ENCODE measurements around the gene AMZ1.

AMZ1 gene

DNA sequence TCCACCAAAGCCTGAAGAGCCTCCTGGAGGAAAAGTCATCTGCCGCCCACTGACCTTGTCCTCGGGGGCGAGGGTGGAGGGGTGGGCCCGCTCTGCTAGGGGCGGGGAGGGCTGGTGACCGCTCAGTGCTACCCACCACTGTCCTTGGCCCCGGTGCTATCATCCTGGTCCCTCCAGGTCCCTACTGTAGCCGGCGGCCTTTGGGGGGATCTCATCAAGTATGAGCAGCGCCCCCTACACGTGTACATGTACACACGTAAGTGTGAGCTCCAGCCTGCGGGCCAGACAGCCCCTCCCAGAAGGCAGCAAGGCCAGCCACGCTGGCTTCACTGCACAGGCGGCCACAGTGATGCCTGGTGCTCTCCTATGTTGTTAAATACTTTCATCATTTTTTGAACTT is 36.7 kb upstream of the AMZ1 start:
- no peak for DNase-seq (ENCODE audit: low read depth in 2 of 2)

DNA sequence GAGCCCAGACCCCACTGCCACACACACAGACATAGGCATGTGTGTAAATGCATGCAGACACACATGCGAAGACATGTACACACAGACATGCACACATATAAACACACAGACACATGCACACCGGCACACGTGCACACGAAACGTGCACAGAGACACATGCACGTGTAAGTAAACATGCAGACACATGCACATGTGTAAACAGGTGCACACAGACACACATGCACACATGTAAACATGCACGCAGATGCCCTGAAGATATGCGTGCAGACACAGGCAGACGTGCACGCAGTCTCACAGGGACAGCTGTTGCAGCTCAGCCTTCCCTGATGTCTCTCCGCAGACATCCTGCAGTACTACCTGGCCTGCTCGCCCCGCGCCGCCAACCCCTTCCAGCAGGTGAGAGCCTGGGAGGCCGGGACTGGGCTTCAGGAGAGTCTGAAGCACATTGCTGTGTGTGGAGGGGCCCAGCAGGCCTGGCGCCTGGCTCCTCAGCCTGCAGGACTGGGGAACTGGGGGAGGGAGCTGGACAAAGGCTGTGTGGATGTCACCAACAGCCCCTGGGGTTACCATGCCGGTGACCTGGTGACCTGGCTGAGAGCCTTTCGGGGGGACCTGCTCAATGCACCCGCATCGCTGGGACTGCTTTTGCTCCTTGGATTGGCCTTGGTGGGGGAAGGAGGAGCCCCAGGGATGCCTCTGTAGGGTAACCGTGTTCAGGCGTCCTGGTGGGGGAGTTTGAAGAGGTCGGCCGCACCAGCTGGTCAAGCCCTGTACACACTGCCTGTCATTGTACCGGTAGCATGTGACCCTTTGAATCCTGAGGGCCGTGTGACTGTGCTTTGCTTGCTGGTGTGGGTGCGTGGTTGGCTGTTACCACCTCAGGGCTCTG is 35.9 kb upstream of the AMZ1 start:
- DNase-seq (ENCODE audit: low read depth in 2 of 2), result no peak

DNA sequence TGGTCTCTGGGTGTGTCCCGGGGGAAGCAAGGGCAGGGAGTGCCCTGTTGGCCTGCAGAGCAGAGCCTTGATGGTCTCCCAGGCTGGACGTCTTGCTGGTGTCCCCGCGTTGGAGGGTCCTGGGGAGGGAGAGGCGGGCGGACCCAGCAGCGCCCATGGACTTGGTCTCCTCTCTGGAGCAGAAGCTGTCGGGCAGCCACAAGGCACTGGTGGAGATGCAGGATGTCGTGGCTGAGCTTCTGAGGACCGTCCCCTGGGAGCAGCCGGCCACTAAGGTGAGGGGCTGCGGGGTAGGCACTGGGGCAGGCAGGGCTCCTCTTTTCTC is 35.3 kb upstream of the AMZ1 start:
- no peak for DNase-seq (ENCODE audit: low read depth in 2 of 2)

DNA sequence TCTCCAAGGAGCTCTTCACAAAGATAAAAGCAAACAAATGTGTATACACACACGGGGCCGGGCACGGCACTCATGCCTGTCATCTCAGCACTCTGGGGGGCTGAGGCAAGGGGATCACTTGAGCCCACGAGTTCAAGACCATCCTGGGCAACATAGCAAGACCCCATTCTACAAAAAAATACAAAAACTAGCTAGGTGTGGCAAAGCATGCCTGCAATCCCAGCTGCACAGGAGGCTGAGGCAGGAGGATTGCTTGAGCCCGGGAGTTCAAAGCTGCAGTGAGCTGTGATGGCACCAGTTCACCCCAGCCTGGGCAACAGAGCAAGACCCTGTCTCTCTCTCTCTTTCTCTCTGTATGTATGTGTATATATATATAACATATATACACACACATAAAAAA is 33.9 kb upstream of the AMZ1 start:
- no peak for DNase-seq (ENCODE audit: low read depth in 2 of 2)

DNA sequence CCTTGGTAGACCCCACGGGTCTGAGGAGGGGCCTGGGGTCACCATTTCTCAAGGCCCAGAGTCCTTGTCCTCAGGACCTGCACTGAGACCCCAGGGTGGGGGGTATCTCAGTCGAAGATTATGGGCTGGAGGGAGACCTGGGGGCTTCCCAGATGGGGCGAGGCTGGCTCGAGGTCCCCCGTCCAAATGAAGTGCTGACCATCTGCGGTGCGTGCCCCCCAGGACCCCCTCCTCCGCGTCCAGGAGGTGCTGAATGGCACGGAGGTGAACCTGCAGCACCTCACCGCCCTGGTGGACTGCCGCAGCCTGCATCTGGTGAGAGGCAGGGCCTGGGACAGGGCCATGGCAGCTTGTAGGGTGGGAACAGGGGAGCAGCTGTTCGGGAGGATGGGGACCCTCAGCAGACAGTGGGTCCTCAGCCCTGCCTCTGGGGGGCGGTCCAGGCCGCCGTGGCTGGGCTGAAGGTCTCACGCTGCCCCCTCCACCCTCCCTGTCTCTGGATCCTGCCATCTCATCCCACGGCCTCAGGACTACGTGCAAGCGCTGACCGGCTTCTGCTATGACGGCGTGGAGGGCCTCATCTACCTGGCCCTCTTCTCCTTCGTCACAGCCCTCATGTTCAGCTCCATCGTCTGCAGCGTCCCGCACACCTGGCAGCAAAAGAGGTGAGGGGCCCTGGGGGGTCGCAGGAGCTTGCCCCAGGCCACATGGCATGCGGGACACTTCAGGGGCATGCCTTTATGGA is 32.0 kb upstream of the AMZ1 start:
- no peak for DNase-seq (ENCODE audit: low read depth in 2 of 2)

DNA sequence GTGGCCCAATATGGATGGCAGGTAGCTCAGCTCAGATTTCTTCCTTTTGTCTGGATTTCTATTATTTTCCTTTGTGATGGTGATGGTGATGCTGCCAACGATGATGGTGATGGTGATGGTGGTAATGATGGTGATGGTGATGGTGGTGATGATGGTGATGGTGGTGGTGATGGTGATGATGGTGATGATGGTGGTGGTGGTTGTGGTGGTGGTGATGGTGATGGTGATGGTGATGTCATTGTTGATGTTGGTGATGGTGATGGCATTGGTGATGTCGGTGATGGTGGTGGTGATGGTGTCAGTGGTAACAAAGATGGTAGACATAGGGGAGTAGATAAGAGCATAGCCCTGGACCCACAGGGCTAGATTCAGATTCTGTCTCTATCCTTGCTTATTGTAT is 30.8 kb upstream of the AMZ1 start:
- no peak for DNase-seq (ENCODE audit: low read depth in 2 of 2)

DNA sequence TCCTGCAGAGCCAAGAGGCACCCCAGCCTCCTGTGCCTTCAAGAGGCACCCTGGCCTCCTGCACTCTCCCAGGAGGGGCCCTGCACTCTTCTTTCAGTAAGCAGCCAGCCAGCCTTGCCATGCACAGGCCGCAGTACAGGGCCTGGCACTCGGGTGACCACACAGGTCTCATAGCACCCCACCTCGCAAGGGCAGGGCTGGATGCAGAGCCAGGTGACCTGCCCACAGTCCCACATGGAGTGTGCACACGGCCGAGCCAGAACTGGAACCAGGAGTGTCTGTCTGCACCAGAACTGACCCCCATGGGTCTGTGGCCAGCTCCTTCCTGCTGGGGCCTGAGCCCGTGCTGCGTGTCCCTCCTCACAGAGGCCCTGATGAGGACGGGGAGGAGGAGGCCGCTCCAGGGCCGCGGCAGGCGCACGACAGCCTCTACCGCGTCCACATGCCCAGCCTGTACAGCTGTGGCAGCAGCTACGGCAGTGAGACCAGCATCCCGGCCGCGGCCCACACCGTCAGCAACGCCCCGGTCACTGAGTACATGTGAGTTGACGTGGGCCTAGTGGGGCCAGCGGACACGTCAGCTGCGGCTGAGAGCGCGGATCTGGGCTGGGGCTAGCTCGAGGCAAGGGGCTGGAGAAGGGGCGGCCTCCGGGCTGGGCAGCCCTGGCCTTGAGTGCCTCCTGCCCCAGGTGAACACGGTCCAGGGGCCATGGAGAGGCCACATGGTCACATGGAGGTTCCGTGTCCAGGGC is 29.9 kb upstream of the AMZ1 start:
- DNase-seq (ENCODE audit: low read depth in 2 of 2), result no peak

DNA sequence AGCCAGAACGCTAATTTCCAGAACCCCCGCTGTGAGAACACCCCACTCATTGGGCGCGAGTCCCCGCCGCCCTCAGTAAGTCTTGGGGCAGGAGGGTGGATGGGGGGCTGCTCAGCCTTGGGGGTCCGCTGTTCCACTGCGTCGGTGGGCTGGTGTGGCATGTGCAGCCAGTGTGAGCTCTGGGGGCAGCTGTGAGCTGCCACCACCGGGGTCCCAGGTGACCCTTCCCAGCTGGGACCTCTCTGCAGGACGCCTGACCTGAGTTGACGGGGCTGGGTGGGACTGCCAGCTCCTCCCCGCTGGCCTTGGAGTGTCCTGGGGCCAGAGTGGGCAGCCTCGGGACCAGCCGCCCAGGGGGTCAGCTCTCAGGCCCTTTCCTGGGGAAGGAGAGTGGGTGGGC is 29.1 kb upstream of the AMZ1 start:
- no peak for DNase-seq (ENCODE audit: low read depth in 2 of 2)

DNA sequence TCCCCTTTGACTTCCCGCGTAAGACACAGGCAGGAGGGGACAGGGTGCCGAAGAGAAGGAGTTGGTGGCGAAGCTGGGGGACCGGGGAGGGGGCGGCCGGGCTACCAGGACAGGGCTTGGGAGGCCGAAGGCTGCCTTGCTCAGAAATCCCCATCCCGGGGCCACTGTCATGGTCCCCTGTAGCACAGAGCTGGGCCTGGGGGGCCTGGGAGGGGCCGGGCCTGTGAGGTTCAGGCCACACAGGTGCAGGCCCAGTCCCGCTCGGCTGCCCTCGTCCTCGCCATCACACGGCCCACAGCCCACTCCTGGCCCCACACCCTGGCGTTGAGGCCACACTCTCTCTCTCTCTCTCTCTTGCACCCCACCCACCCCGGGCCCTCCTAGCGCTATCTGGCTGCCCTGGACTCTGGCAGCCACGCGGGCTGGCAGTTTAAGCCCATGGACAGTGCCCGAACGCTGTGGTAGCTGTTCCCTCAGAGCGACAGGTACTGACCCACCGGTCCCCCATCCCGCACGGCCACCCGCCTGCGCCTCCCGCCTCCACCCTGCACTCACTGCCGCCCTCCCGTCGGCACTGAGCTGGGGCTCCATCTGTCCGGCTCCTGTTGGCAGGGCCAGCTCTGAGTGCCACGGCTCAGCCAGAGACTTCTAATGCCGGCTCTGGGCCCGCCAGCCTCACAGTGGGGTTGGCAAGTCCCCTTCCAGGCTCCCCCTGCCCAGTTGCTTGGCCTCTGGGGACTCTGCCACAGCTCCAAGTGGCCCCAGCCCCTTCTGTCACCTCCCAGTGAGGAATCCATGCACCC is 28.2 kb upstream of the AMZ1 start:
- DNase-seq (ENCODE audit: low read depth in 2 of 2), result no peak

DNA sequence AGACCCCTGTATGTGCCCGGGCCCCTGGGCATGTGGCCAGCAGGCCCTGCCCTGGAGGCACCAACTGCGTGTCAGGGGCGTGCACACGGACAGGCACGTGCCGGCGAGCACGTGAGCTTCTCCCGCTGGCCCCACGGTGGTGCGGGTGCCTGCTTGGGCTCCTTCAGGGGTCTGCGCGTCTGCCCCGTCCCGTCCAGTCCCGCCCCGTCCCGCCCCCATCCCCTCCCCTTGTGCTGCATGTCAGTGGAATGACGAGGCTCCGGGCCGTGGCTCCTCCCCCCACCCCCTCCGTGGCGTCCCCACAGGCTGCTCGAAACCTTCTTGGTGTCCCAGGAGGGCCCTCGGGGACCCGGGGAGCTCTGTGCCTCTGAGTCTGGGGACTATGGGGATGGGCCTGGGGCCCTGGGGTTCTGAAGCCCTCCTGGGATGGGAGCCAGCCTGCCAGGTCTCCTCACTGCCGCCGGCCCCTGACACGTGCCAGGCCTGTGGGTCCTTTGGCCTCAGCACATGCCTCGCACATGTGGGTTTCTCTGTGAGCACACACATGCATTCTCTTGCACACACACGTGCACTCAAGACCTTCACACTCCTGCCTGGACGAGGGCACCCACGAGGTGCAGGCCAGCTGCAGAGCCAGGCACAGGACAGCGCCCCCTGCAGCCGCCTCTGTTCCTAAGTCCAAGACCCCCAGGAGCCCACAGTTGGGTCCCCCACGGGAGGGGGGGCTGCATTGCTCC is 27.5 kb upstream of the AMZ1 start:
- no peak for DNase-seq (ENCODE audit: low read depth in 2 of 2)

DNA sequence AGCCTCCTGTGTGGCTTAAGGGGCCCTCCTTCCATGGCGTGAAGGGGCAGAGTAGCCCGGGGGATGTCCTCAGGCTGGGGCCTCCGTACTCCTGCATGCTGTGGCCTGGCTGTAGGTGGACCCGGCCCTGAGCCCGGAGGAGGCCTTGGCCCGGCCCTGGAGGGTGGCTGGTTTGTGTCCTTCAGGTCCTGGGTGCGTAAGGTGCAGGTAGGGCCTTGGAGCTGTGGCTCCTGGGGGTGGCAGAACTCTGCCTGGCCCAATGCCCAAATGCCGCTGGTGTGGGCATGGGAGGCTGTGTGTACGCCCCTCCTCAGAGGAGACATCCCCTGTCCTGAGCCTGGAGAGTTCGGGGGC is 26.9 kb upstream of the AMZ1 start:
- no peak for DNase-seq (ENCODE audit: low read depth in 2 of 2)

DNA sequence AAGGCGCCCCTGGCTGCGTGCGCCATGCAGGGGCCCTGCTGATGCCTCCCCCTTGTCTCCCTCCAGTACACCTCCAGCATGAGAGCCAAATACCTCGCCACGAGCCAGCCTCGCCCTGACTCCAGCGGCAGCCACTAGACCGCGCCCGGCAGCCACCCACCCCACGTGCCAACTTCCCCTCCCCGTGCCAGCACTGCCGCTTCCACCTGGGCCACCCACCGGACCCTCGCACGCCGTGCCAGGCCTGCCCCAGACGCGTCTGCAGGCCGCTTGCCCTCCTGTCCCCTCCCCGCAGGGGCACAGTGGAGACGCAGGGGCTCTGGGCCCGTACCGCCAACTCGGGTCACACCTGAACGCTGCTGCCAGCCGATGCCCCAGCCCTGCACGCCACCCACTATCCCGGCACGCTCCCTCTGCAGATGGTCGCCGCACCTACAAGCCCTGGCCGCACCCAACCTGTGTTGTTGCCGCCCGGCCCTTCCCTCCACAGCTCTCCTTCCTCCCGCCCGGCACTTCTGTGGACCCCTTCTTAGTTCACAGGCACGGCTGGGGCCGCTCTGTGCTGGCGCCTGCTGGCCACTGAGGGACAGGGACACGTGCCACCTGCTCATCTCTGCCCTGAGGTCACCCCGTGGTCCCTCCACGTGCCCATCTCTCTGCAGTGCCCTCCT is 26.3 kb upstream of the AMZ1 start:
- no peak for DNase-seq (ENCODE audit: low read depth in 2 of 2)

DNA sequence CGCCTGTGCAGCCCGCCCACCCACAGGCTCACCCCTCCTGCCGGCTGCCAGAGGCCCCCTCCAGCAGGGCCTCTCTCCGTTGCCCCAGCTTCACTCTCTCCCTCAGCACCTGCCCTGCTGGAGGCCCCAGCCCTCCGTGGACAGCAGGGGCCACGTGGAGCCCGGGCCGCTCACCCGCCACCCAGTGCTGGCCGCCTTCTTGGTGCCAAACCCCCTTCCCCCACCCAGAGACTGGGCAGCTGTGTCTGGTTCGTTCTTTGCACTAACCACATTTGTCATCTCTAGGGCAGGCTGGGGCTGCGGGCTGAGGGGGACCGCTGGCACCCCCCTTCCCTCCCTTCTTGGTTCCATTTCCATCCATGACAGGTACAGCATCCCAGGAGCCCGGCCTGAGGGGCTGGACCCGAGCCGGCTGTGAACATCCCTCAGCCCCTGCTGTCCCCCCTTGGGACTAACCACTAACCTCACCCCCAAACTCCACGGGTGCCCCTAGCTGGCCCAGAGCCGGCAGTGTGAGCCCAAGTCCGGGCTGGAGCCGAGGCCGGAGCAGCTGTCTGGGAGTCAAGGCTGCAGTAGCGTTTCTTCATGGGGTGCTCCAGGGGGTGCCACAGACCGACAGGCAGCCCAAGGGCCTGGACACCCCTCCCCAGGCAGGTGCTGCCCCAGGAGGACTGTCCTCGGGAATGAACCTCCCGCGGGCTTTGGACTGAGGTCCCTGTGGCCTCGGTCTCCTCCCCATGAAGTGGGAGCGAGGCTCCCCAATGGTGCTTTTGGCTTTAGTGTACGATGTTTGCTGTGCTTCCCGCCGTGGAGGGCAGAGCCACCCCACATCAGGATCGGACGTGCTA is 25.5 kb upstream of the AMZ1 start:
- DNase-seq (ENCODE audit: low read depth in 2 of 2), result no peak

DNA sequence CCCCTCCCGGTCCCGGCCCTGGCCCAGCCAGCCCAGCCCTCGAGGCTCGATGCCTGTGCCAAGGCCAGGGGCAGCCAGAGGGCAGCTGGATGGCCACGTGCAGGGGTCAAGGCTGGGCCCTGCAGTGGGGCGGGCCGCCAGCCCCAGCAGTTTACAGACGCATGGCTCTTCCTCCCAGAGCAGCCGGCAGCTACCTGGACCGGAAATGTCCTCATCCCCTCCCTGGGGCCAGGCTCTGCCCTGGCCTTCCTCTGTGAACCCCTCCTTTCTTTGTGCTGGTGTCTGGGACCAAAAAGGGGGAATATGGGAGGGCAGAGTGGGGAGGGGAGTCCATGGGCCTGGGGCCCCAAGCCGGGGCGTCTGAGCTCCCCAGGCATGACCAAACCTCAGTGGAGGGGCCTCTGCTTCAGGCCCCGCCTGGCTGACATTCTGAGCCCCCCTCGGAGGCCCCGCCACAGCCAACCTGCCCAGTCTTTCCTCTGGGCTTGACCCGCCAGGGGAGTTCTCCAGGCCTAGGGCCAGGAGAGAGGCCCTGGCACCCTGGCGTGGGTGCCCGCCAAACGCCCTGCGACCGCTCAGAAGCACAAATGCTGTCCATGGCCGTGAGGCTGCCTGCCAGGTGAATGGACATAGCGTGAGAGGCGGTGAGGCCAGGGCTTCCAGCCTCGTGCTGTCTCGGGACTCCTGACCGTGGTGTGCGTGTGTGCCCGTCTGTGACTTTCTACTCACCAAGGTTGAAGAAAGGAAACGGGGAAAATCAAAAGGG is 24.7 kb upstream of the AMZ1 start:
- no peak for DNase-seq (ENCODE audit: low read depth in 2 of 2)

DNA sequence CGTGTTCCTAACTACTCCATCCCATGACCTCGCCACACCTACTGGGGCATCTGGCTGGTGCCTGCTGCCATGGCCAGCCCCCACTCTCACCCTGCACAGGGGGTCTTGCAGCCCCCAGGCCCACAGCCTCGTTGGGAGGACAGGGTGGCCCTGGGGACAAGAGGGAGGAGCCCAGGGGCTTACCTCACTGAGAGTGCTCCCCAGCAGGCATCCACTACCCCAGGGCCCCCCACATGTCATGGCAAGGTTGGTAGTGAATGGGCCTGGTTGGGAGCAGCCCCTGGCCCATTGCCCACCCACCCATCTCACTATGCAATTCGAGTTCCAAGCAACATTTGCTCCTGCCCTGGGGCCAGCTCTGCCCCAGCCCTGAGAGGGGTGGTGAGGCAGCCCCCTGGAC is 24.0 kb upstream of the AMZ1 start:
- no peak for DNase-seq (ENCODE audit: low read depth in 2 of 2)

DNA sequence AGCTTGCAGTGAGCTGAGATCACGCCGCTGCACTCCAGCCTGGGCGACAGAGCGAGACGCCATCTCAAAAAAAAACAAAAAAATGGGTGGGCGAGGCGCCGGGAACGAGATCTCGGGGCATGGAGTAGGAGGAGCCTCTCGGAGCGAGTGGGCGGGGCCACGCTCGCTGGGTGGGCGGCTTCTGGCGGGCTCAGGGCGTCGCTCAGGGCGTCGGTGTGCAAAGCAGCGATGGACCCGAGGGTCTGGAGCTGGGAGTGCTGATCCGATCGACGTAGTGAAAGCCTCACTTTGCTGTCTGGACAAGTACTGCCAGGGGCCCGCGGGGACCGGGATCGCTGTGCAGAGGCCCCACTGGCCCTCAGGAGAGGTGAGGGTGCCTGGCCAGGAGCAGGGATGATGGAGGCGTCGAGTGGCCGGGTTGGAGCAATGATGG is 22.6 kb upstream of the AMZ1 start:
- DNase-seq (ENCODE audit: low read depth in 2 of 2), result no peak

DNA sequence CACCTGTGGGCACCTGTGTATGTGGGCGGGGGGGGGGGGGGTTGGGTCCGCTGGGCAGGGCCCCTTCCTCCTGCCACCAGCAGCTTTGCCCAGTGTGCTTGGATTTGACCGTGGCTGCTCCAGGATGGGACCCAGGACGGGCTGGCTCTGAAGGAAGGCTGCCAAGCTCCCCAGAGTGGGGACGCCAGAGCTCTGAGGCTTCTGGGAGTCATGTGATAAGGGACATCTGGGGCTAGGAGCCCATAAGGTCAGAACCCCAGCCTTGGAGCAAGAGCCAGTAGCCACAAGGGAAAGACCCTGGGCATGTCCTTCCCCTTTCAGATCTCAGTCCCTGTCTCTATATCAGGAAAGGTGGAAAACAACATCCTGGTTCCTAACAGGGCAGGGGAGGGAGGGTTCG is 21.8 kb upstream of the AMZ1 start:
- no peak for DNase-seq (ENCODE audit: low read depth in 2 of 2)

DNA sequence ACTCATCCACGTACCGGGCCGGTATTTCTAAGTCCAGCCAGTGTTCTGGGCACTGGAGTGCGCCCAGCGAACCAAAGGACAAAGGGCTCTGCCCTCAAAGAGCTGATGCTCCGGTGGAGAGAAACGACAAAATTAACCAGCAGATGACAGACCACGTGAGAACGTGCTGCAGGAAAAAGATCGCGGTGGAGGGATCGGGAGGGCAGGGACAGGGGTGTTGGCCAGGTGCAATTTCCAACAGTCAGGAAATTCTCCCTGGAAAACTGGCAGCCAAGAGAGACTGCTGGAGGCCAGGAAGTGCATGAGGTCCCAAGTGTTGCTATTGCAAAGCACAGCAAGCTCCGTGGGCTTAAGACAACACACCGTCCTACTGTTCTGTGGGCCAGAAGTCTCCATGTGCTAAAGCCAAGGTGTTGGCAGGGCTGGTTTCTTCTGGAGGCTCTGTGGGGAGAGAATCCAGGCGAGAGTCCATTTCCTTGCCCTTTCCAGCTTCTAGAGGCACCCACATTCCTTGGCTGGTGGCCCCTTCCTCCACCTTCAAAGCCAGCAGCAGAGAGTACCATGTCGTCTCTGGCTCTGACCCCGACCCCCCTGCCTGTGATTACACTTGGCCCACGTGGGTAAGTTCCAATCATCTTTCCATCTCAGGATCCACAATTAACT is 21.3 kb upstream of the AMZ1 start:
- DNase-seq (ENCODE audit: low read depth in 2 of 2), result no peak
